ENCODE measurements around the gene KRT84.

DNA sequence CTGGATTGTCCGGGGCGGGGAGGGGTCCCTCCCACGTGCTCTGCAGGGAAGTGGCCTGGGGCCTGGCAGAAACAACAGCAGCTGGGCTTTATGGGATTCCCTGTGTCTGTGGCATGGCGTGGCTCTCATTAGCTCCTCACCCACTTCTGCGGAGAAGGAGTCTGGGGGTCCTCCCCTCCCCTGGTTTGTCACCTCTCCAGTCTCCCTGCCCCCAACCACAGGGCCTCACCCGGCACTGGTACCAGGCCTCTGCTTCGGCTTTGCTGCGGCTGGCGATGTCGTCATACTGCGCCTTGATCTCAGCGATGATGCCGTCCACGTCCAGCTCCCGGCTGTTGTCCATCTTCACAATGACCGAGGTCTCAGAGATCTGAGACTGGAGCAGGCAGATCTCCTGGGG is 14.3 kb upstream of the KRT84 start:
- TF ChIP-seq MYC (IDR thresholded peaks at IDR 0.05; ENCODE audit: low read depth, low read length) (no peak), MYC (CRISPR knock-in tag; IDR thresholded peaks at IDR 0.05; ENCODE audit: borderline replicate concordance, low read depth) (no peak), TAF1 (IDR thresholded peaks at IDR 0.05; ENCODE audit: control insufficient read depth, extremely low read depth, insufficient read depth, low read length, severe bottlenecking) (no peak), EP300 (IDR thresholded peaks at IDR 0.05; ENCODE audit: low read length) (no peak), SAP30 (IDR thresholded peaks at IDR 0.05; ENCODE audit: borderline replicate concordance, insufficient read depth, low read depth, low read length, poor library complexity, severe bottlenecking) (no peak), RAD21 (CRISPR knock-in tag; conservative IDR thresholded peaks at IDR 0.05 in 1 of 2, IDR thresholded peaks at IDR 0.05 in 1 of 2) (no peak), MAFK (IDR thresholded peaks at IDR 0.05; ENCODE audit: low read length) (no peak), POLR2A (conservative IDR thresholded peaks at IDR 0.05) (no peak), TEAD1 (CRISPR knock-in tag; IDR thresholded peaks at IDR 0.05) (no peak)
- TF ChIP-seq, protein P1, sequence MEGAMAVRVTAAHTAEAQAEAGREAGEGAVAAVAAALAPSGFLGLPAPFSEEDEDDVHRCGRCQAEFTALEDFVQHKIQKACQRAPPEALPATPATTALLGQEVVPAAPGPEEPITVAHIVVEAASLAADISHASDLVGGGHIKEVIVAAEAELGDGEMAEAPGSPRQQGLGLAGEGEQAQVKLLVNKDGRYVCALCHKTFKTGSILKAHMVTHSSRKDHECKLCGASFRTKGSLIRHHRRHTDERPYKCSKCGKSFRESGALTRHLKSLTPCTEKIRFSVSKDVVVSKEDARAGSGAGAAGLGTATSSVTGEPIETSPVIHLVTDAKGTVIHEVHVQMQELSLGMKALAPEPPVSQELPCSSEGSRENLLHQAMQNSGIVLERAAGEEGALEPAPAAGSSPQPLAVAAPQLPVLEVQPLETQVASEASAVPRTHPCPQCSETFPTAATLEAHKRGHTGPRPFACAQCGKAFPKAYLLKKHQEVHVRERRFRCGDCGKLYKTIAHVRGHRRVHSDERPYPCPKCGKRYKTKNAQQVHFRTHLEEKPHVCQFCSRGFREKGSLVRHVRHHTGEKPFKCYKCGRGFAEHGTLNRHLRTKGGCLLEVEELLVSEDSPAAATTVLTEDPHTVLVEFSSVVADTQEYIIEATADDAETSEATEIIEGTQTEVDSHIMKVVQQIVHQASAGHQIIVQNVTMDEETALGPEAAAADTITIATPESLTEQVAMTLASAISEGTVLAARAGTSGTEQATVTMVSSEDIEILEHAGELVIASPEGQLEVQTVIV (CRISPR knock-in tag; IDR thresholded peaks at IDR 0.05; ENCODE audit: borderline replicate concordance), result no peak
- TF ChIP-seq, protein P2, sequence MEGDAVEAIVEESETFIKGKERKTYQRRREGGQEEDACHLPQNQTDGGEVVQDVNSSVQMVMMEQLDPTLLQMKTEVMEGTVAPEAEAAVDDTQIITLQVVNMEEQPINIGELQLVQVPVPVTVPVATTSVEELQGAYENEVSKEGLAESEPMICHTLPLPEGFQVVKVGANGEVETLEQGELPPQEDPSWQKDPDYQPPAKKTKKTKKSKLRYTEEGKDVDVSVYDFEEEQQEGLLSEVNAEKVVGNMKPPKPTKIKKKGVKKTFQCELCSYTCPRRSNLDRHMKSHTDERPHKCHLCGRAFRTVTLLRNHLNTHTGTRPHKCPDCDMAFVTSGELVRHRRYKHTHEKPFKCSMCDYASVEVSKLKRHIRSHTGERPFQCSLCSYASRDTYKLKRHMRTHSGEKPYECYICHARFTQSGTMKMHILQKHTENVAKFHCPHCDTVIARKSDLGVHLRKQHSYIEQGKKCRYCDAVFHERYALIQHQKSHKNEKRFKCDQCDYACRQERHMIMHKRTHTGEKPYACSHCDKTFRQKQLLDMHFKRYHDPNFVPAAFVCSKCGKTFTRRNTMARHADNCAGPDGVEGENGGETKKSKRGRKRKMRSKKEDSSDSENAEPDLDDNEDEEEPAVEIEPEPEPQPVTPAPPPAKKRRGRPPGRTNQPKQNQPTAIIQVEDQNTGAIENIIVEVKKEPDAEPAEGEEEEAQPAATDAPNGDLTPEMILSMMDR (IDR thresholded peaks at IDR 0.05 in 2 of 3, conservative IDR thresholded peaks at IDR 0.05 in 1 of 3; ENCODE audit: insufficient read depth in 2 of 3, low read depth in 1 of 3, low read length in 3 of 3), result no peak
- TF ChIP-seq, protein P3, sequence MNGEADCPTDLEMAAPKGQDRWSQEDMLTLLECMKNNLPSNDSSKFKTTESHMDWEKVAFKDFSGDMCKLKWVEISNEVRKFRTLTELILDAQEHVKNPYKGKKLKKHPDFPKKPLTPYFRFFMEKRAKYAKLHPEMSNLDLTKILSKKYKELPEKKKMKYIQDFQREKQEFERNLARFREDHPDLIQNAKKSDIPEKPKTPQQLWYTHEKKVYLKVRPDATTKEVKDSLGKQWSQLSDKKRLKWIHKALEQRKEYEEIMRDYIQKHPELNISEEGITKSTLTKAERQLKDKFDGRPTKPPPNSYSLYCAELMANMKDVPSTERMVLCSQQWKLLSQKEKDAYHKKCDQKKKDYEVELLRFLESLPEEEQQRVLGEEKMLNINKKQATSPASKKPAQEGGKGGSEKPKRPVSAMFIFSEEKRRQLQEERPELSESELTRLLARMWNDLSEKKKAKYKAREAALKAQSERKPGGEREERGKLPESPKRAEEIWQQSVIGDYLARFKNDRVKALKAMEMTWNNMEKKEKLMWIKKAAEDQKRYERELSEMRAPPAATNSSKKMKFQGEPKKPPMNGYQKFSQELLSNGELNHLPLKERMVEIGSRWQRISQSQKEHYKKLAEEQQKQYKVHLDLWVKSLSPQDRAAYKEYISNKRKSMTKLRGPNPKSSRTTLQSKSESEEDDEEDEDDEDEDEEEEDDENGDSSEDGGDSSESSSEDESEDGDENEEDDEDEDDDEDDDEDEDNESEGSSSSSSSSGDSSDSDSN (IDR thresholded peaks at IDR 0.05; ENCODE audit: borderline replicate concordance in 1 of 2, low read depth in 2 of 2, low read length in 2 of 2), result no peak
